Kidney (tissue), 14 donors: ENCODE data around the gene UPK2. TPM values are rescaled to one million over a fixed set of nuclear protein-coding genes. Genes with fewer than 3 reads are reported as not detected.

Experiments used
- DNase-seq, 5 donors: peaks; one replicate each; pipeline ENCODE4 v3.0.0-alpha.2; 2013 to 2020
- FAIRE-seq: peaks from 2 replicates; lab custom pipeline; 2012; peaks lifted over from hg19 to GRCh38; lab: Jason Lieb, UNC
- H3K27ac ChIP-seq, 2 donors: one replicate each; pipeline ENCODE4 v1.7.0; 2013; ENCODE audit warnings: low read depth in 2 of 2, low read length in 2 of 2, inconsistent platforms in 1 of 2
- H3K27me3 ChIP-seq: one replicate; pipeline ENCODE4 v1.7.1; 2013; ENCODE audit warnings: low read length, inconsistent platforms; ENCODE audit not compliant: control insufficient read depth, insufficient read depth
- H3K36me3 ChIP-seq, 3 donors: one replicate each; pipeline versions ENCODE4 v1.7.0 to v1.7.1; 2013; ENCODE audit warnings: low read length in 3 of 3, control low read depth in 1 of 3, inconsistent platforms in 1 of 3; ENCODE audit not compliant: insufficient read depth in 3 of 3, control insufficient read depth in 2 of 3
- H3K4me1 ChIP-seq, 3 donors: one replicate each; pipeline versions ENCODE4 v1.7.0 to v1.7.1; 2013; ENCODE audit warnings: low read length in 3 of 3, inconsistent platforms in 1 of 3, low read depth in 1 of 3; ENCODE audit not compliant: control insufficient read depth in 2 of 3, insufficient read depth in 2 of 3
- H3K4me3 ChIP-seq, 3 donors: one replicate each; pipeline versions ENCODE4 v1.7.0 to v1.8.1; 2013; ENCODE audit warnings: low read length in 3 of 3, control low read depth in 1 of 3, inconsistent platforms in 1 of 3
- H3K9ac ChIP-seq, 3 donors: one replicate each; pipeline versions ENCODE4 v1.7.0 to v1.7.1; 2013; ENCODE audit warnings: low read length in 3 of 3, control low read depth in 1 of 3, inconsistent platforms in 1 of 3
- H3K9me3 ChIP-seq, 3 donors: one replicate each; pipeline versions ENCODE4 v1.7.0 to v1.7.1; 2013; ENCODE audit warnings: low read length in 3 of 3, control low read depth in 1 of 3, inconsistent platforms in 1 of 3; ENCODE audit not compliant: control insufficient read depth in 2 of 3, insufficient read depth in 1 of 3
- CTCF ChIP-seq: IDR thresholded peaks from 3 replicates; pipeline ENCODE4 v1.5.1; 2012; ENCODE audit warnings: mild to moderate bottlenecking, moderate library complexity, borderline replicate concordance; ENCODE audit not compliant: insufficient read depth; ENCODE audit errors: extremely low read depth
- intact Hi-C: fragments of 100-400 bp; cut with DNase I; formaldehyde crosslinking; loops from one replicate; pipeline ENCODE4 v1.11.1; 2022
- polyA plus RNA-seq: library from polyadenylated mRNA; stranded (reverse); fragments of 350-450 nt; fragmentation: Illumina TruSeq; extraction: RNeasy Lipid Tissue Mini Kit (QIAGEN cat#74804); gene quantifications from one replicate; pipeline ENCODE4 v1.2.3, GENCODE V29; 2014; ENCODE audit warnings: low read depth, low replicate concordance; ENCODE audit not compliant: insufficient read depth
- total RNA-seq: library from RNA; stranded (reverse); fragmentation: NEBNext Ultra II Directional; extraction: Animal tissue kit (Norgen Biotek cat#: 25700); gene quantifications from one replicate; pipeline ENCODE4 v1.2.1, GENCODE V29; 2021
- donor health status: control.
- donor health status: control.
- donor health status: control.
- donor health status: control.
- donor health status: control.
- donor health status: DM: yes; HTN: yes; CAD: no.
- donor health status: Normal renal cell carcinoma (clear cell type).

Gene UPK2
- total and polyA plus RNA-seq, 2 donors from 2014 or later, result not detected

- H3K27me3 ChIP-seq, result no peaks in the 10 kb centered on the region
- peak overlapping the region; percentile 90 to 92 for H3K27ac ChIP-seq
- DNase-seq (peak in 2 of 5 donors; percentile 47 to 63), FAIRE-seq (no peak)
- intact Hi-C loops, result no loop called here
- H3K4me3 ChIP-seq, result no peak overlapping the region
- no peaks in the 10 kb centered on the region for H3K36me3 ChIP-seq
- no peak for TF ChIP-seq CTCF
- peaks cover 6 to 87% (median 82%) of the 10 kb centered on the region in 3 donors for H3K4me1 ChIP-seq
- peak overlapping the region in 2 of 3 donors; percentile 43 to 46 for H3K9ac ChIP-seq
- no peaks in the 10 kb centered on the region for H3K9me3 ChIP-seq
Measured at GRCh38 chr11:118915396-118915795, 40.7 kb upstream of the UPK2 start.

DNA sequence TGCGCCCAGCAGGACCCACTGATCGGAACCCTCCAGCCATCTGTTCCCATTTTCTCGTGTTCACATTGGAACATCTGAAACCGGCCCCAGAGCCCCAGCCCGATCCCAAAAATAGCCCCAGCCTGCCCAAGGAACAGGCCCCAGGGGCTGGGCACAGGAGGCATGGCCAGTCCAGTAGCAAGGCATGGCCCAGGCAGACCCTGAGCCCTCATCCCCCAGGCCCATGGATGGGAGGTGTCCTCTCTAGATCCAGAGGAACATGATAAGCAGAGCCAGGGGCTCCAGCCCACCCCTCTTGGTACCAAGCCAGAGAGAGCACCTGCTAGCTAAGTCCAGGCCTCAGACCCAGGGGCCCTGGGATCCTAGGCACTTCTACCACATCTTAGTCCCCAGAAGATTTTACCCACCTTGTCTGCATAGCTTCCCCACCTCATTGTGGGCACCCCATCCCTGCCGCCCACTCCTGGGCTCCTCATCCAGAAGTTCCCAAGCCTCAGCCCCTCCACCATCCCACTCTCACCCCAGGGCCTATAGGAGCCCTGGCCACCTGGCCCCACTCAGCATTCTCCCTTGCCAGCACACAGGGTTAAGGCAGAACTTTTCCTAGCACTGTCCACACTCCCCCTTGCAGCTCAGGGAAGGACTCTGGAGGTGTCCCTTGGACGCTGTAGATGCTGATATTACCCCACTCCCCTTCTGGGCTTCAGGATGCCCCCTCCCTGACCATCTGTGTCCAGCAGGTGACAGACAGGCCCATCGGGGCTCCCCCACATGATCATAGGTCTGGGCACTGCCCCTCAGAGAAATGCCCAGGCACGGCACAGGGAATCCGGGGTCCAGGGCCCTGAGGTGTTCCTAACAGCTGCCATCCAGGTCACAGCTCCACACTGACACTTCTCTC, 39.9 kb upstream of the UPK2 start:
- H3K27me3 ChIP-seq, result no peaks in the 10 kb centered on the region
- intact Hi-C loops, result no loop called here
- H3K4me1 ChIP-seq, result peaks cover 6 to 89% (median 89%) of the 10 kb centered on the region in 3 donors
- no peak for TF ChIP-seq CTCF
- peak overlapping the region in 1 of 3 donors; percentile 46 for H3K9ac ChIP-seq
- peak overlapping the region; percentile 90 to 92 for H3K27ac ChIP-seq
- no peaks in the 10 kb centered on the region for H3K9me3 ChIP-seq
- H3K4me3 ChIP-seq, result no peak overlapping the region
- FAIRE-seq (no peak), DNase-seq (peak in 2 of 5 donors; percentile 50 to 72)
- H3K36me3 ChIP-seq, result no peaks in the 10 kb centered on the region

DNA sequence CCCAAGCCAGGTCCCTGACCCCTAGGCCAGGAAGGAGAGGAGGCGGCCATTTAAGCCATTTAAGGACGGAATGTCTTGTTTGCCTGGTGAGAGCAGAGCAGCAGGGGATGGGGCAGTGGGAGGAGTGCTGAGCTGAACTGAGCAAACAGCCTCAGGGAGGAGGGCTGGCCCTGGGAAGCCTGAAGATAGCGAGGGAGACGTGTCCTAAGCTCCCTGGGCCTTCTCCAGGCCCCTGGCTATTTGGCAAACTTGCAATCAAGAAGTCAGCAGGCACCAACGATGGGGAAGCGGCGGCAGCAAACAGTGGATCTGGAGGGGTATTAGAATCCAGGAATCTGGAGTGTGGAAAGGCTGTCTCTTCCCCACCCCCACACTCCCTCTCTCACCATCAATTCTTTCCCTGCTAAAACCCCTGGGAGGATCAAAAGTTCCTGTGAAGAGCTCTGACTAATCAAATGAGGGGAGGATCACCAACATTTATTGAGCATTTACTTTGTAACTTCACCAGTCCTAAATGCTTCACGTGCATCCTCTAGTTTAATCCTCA, 39.2 kb upstream of the UPK2 start:
- Histone ChIP-seq H3K4me3 (peak overlapping the region in 1 of 3 donors; percentile 43), H3K27ac (peak overlapping the region; percentile 90 to 92), H3K9ac (peak overlapping the region in 1 of 3 donors; percentile 46), H3K9me3 (no peaks in the 10 kb centered on the region), H3K4me1 (peaks cover under 1 to 89% (median 87%) of the 10 kb centered on the region in 3 donors), H3K27me3 (no peaks in the 10 kb centered on the region), H3K36me3 (no peaks in the 10 kb centered on the region)
- FAIRE-seq (no peak), DNase-seq (peak in 1 of 5 donors; percentile 87)
- TF ChIP-seq CTCF, result no peak
- intact Hi-C loops, result no loop called here
